ENCODE results near the gene SCNN1B.

The SCNN1B gene

GRCh38 chr16:23408242-23408822, 106.2 kb downstream of the SCNN1B start:
- DNase-seq: peak; percentile 72

GRCh38 chr16:23408823-23409298, 106.8 kb downstream of the SCNN1B start:
- peak; percentile 86 for DNase-seq

GRCh38 chr16:23409522-23409921, 107.4 kb downstream of the SCNN1B start:
- no peak for DNase-seq

- DNase-seq: peak; percentile 55
Observed at GRCh38 chr16:23410176-23410575, 108.1 kb downstream of the SCNN1B start.

- DNase-seq: no peak
Observed at GRCh38 chr16:23414731-23415130, 112.6 kb downstream of the SCNN1B start.

- DNase-seq: no peak
Observed at GRCh38 chr16:23416816-23417215, 114.7 kb downstream of the SCNN1B start.

GRCh38 chr16:23420011-23420410, 117.9 kb downstream of the SCNN1B start:
- DNase-seq: peak; percentile 82

- DNase-seq: peak; percentile 91
Observed at GRCh38 chr16:23423496-23424049, 121.5 kb downstream of the SCNN1B start.

- DNase-seq: peak; percentile 6
Observed at GRCh38 chr16:23424292-23424958, 122.3 kb downstream of the SCNN1B start.

GRCh38 chr16:23428351-23428750, 126.2 kb downstream of the SCNN1B start:
- DNase-seq: no peak
